A673 (cell line): ENCODE data around the gene GGTA1.

Experiments used
- CTCF ChIP-seq: fragments of 300-800, 200-600 bp; sonication (generic); conservative IDR thresholded peaks from 2 replicates; pipeline ENCODE4 v1.5.1; 2017; ENCODE audit warnings: low read depth, mild to moderate bottlenecking, antibody characterized with exemption, low read length, moderate library complexity, mixed read lengths
- EZH2 ChIP-seq: fragments of 200-600 bp; sonication (generic); IDR thresholded peaks from 2 replicates; pipeline ENCODE4 v1.6.1; 2017; ENCODE audit warnings: borderline replicate concordance, low read depth, mild to moderate bottlenecking, mixed read lengths, antibody characterized with exemption, low read length; ENCODE audit not compliant: poor library complexity, severe bottlenecking

GRCh38 chr9:121537283-121537682 lies 37.6 kb upstream of the GGTA1 start:
- TF ChIP-seq EZH2: no peak
- TF ChIP-seq CTCF: no peak
